PC-3 (cell line): ENCODE data around the gene ANKRD62. TPM values are rescaled to one million over a fixed set of nuclear protein-coding genes. Genes with fewer than 3 reads are reported as not detected.
A peak's percentile ranks its signal among the peaks of the same experiment; 100 is the strongest.

Experiments
- ATAC-seq: fragments of 200-7000 bp; cut with Tn5 transposase; 2 replicates; pipeline ENCODE4 v1.9.1; 2020; ENCODE audit warnings: mild to moderate bottlenecking, moderate library complexity
- BruUV-seq: library from RNA; stranded (reverse); fragments of 400-500 nt; replicated peaks from 2 replicates; lab custom pipeline; 2021; lab: Mats Ljungman, UMichigan
- CTCF ChIA-PET: fragments of 300-600 bp; sonication (Branson Sonifier 250); formaldehyde crosslinking; loops from one replicate; lab custom pipeline; 2022; ENCODE audit warnings: antibody characterized with exemption; lab: Charles Lee
- POLR2A ChIA-PET: fragments of 300-600 bp; sonication (Branson Sonifier 250); formaldehyde crosslinking; loops from one replicate; lab custom pipeline; 2022; ENCODE audit warnings: antibody characterized with exemption; ENCODE audit not compliant: unreplicated experiment; lab: Charles Lee
- DNase-seq: peaks from one replicate; pipeline ENCODE4 v3.0.0-alpha.2; 2015
- H2AFZ ChIP-seq: fragments of 300-600 bp; sonication (generic); 2 replicates; pipeline ENCODE4 v1.6.0; 2016; ENCODE audit warnings: antibody characterized with exemption, low read length
- H3F3A ChIP-seq: fragments of 300-600 bp; sonication (generic); one replicate; pipeline ENCODE4 v1.6.0; 2017; ENCODE audit warnings: antibody characterized with exemption, low read length, control low read depth, mild to moderate bottlenecking; ENCODE audit not compliant: unreplicated experiment
- H3K27ac ChIP-seq: fragments of 300-600 bp; sonication (generic); 2 replicates; pipeline ENCODE4 v1.5.1; 2016; ENCODE audit warnings: mild to moderate bottlenecking, low read length
- H3K27me3 ChIP-seq: fragments of 300-600 bp; sonication (generic); 2 replicates; pipeline ENCODE4 v1.6.1; 2016; ENCODE audit warnings: low read length, mixed read lengths
- H3K36me3 ChIP-seq: fragments of 300-600 bp; sonication (generic); 2 replicates; pipeline ENCODE4 v1.6.1; 2016; ENCODE audit warnings: low read depth, mixed run types, low read length, mixed read lengths
- H3K4me1 ChIP-seq: fragments of 300-600 bp; sonication (generic); 2 replicates; pipeline ENCODE4 v1.5.1; 2016; ENCODE audit warnings: low read length; ENCODE audit not compliant: insufficient read depth
- H3K4me2 ChIP-seq: fragments of 300-600 bp; sonication (generic); 2 replicates; pipeline ENCODE4 v1.6.0; 2016; ENCODE audit warnings: low read length
- H3K4me3 ChIP-seq: fragments of 300-600 bp; sonication (generic); 2 replicates; pipeline ENCODE4 v1.5.1; 2016; ENCODE audit warnings: mild to moderate bottlenecking, low read length, mixed read lengths
- H3K79me2 ChIP-seq: fragments of 300-600 bp; sonication (generic); 2 replicates; pipeline ENCODE4 v1.6.1; 2017; ENCODE audit warnings: low read length, mixed read lengths
- H3K9ac ChIP-seq: fragments of 300-600 bp; sonication (generic); 2 replicates; pipeline ENCODE4 v1.6.0; 2016; ENCODE audit warnings: mild to moderate bottlenecking, low read length
- H3K9me2 ChIP-seq: fragments of 300-600 bp; sonication (generic); replicated peaks from 2 replicates; pipeline ENCODE4 v1.6.1; 2016; ENCODE audit warnings: mixed run types, low read length, mixed read lengths
- H3K9me3 ChIP-seq: fragments of 300-600 bp; sonication (generic); 2 replicates; pipeline ENCODE4 v1.6.1; 2016; ENCODE audit warnings: low read length, mixed read lengths
- H4K20me1 ChIP-seq: fragments of 300-600 bp; sonication (generic); 2 replicates; pipeline ENCODE4 v1.6.1; 2016; ENCODE audit warnings: low read length, mixed read lengths
- CTCF ChIP-seq: fragments of 300-600 bp; sonication (generic); conservative IDR thresholded peaks from 2 replicates; pipeline ENCODE4 v1.5.1; 2017; ENCODE audit warnings: antibody characterized with exemption, low read depth, mild to moderate bottlenecking, low read length
- EZH2 ChIP-seq: fragments of 300-600 bp; sonication (generic); IDR thresholded peaks from one replicate; pipeline ENCODE4 v1.6.1; 2017; ENCODE audit warnings: antibody characterized with exemption, mild to moderate bottlenecking, low read length; ENCODE audit not compliant: unreplicated experiment
- EZH2phosphoT487 ChIP-seq: fragments of 300-600 bp; sonication (generic); IDR thresholded peaks from 2 replicates; pipeline ENCODE4 v1.6.1; 2018; ENCODE audit warnings: mild to moderate bottlenecking, antibody characterized with exemption, low read length, borderline replicate concordance
- intact Hi-C: fragments of 100-400 bp; cut with micrococcal nuclease; formaldehyde crosslinking; loops from 2 replicates; pipeline ENCODE4 v1.9.0; 2023
- total RNA-seq: library from RNA; depleted of rRNA; stranded (reverse); fragments of >200 nt; gene quantifications from 2 replicates; pipeline ENCODE4 v1.2.3, GENCODE V29; 2014

ANKRD62 gene
- total RNA-seq, 1 experiment from 2014 or later, result not detected

GRCh38 chr18:12086249-12086648 is 7.4 kb upstream of the ANKRD62 start:
- Histone ChIP-seq H2AFZ (no peak overlapping the region), H3K9me3 (no peaks in the 10 kb centered on the region), H3K4me2 (no peak overlapping the region), H3F3A (no peaks in the 10 kb centered on the region), H3K9ac (no peak overlapping the region), H3K27me3 (0 out of 2 replicates have a peak, but pooled peaks cover 8% of the 10 kb centered on the region), H3K27ac (no peak overlapping the region), H4K20me1 (no peaks in the 10 kb centered on the region), H3K36me3 (no peaks in the 10 kb centered on the region), H3K9me2 (no peaks in the 10 kb centered on the region), H3K4me1 (no peaks in the 10 kb centered on the region), H3K4me3 (no peak overlapping the region), H3K79me2 (no peaks in the 10 kb centered on the region)
- no TSS peak for BruUV-seq
- ChIA-PET POLR2A (no interaction called here), CTCF (interaction anchor here (0.6 kb wide), 1 partner anchor 150 kb away, joined by 3 read pairs; no protein-coding TSS in a partner anchor)
- intact Hi-C loops, result no loop called here
- DNase-seq (no peak), ATAC-seq (peak; percentile 23; the same call in 1 of the 2 replicates)
- TF ChIP-seq EZH2 (no peak), EZH2phosphoT487 (no peak), CTCF (no peak)

GRCh38 chr18:12086677-12087470 is 6.8 kb upstream of the ANKRD62 start:
- Histone ChIP-seq H3K27me3 (0 out of 2 replicates have a peak, but pooled peaks cover 8% of the 10 kb centered on the region), H3F3A (no peaks in the 10 kb centered on the region), H3K36me3 (no peaks in the 10 kb centered on the region), H3K9me3 (no peaks in the 10 kb centered on the region), H3K27ac (no peak overlapping the region), H3K4me2 (no peak overlapping the region), H3K4me1 (no peaks in the 10 kb centered on the region), H3K79me2 (no peaks in the 10 kb centered on the region), H3K9me2 (no peaks in the 10 kb centered on the region), H3K9ac (no peak overlapping the region), H3K4me3 (no peak overlapping the region), H4K20me1 (no peaks in the 10 kb centered on the region), H2AFZ (no peak overlapping the region)
- CTCF ChIA-PET, result no interaction called here
- BruUV-seq, result no TSS peak
- TF ChIP-seq CTCF, result no peak
- intact Hi-C loops, result no loop called here
- POLR2A ChIA-PET, result no interaction called here
- no peak for ATAC-seq
- DNase-seq, result no peak

- BruUV-seq, result no TSS peak
- H3K36me3 ChIP-seq, result no peaks in the 10 kb centered on the region
- H2AFZ ChIP-seq, result no peak overlapping the region
- no peaks in the 10 kb centered on the region for H3K9me2 ChIP-seq
- H3K9me3 ChIP-seq, result no peaks in the 10 kb centered on the region
- ChIA-PET CTCF (no interaction called here), POLR2A (no interaction called here)
- no peak overlapping the region for H3K27ac ChIP-seq
- no peak overlapping the region for H3K9ac ChIP-seq
- no peaks in the 10 kb centered on the region for H3F3A ChIP-seq
- no peak overlapping the region for H3K4me2 ChIP-seq
- no peaks in the 10 kb centered on the region for H3K4me1 ChIP-seq
- ATAC-seq (no peak), DNase-seq (no peak)
- TF ChIP-seq EZH2, result no peak
- TF ChIP-seq CTCF, result no peak
- TF ChIP-seq EZH2phosphoT487, result no peak
- H4K20me1 ChIP-seq, result no peaks in the 10 kb centered on the region
- intact Hi-C loops, result no loop called here
- H3K79me2 ChIP-seq, result no peaks in the 10 kb centered on the region
- no peak overlapping the region for H3K4me3 ChIP-seq
- 0 out of 2 replicates have a peak, but pooled peaks cover 8% of the 10 kb centered on the region for H3K27me3 ChIP-seq
These were observed 6.1 kb upstream of the ANKRD62 start for GRCh38 chr18:12087471-12088025.
